ENCODE data around the gene HMGCLL1. TPM values are rescaled to one million over a fixed set of nuclear protein-coding genes. Genes with fewer than 3 reads are reported as not detected.

Gene HMGCLL1
- total and polyA plus RNA-seq, 7 donors, result 0.32 to 1.3 (median 0.56) TPM

DNA sequence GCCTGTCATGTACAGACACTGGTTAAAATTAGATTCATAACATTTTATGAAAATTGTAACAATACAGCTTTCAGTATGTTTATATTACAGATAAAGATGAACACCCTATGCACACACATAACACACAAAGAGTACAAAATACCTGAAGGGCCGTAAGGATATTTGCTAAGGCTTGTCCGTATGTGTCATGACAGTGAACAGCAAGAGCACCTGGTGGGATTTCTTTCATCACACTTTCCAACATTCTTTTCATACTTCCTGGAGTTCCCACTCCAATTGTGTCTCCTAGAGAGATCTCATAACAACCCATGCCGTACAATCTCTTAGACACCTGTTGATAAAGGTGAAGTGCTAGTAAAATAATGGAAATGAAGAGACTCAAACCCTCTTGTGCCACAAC lies 83.7 kb downstream of the HMGCLL1 start:
- ATAC-seq, result no peak
- TF ChIP-seq, protein P1, sequence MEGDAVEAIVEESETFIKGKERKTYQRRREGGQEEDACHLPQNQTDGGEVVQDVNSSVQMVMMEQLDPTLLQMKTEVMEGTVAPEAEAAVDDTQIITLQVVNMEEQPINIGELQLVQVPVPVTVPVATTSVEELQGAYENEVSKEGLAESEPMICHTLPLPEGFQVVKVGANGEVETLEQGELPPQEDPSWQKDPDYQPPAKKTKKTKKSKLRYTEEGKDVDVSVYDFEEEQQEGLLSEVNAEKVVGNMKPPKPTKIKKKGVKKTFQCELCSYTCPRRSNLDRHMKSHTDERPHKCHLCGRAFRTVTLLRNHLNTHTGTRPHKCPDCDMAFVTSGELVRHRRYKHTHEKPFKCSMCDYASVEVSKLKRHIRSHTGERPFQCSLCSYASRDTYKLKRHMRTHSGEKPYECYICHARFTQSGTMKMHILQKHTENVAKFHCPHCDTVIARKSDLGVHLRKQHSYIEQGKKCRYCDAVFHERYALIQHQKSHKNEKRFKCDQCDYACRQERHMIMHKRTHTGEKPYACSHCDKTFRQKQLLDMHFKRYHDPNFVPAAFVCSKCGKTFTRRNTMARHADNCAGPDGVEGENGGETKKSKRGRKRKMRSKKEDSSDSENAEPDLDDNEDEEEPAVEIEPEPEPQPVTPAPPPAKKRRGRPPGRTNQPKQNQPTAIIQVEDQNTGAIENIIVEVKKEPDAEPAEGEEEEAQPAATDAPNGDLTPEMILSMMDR (IDR thresholded peaks at IDR 0.05), result no peak
- intact Hi-C loops (cut with DNase I), result no loop called here
- H3K4me1 ChIP-seq, result no peaks in the 10 kb centered on the region
- H3K27ac ChIP-seq, result no peak overlapping the region
- H3K4me3 ChIP-seq, result no peak overlapping the region
- DNase-seq, result no peak
- no peaks in the 10 kb centered on the region for H3K36me3 ChIP-seq (ENCODE audit: insufficient read depth in 1 of 2, low read depth in 1 of 2)
- no peaks in the 10 kb centered on the region for H3K27me3 ChIP-seq (ENCODE audit: insufficient read depth in 3 of 3, low read length in 2 of 3)
- WGBS, 3 donors, result 46 to 55% (median 47%) methylated on average over 3 of the region's 3 CpGs
- H3K9me3 ChIP-seq, result no peaks in the 10 kb centered on the region

DNA sequence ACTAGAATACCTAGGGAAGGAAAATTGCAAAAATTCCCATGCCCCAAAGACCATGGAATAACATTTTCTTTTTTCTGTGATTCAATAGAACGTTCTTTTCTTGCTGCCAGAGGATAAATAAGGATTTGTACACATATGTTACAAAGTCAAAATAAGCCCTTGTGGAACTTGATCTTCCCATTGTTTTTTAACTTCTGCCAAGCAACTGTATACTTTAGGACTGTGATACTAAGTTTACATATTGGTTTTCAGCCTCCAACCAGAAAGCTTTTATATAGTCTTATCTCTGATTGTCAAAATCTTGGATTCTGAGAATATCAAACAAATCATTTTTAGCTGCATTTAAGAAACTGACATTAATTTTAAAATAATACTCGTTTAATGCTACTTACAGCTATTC lies 84.6 kb downstream of the HMGCLL1 start:
- Histone ChIP-seq H3K4me1 (no peaks in the 10 kb centered on the region), H3K27me3 (ENCODE audit: insufficient read depth in 3 of 3, low read length in 2 of 3) (no peaks in the 10 kb centered on the region), H3K27ac (no peak overlapping the region), H3K36me3 (ENCODE audit: insufficient read depth in 1 of 2, low read depth in 1 of 2) (no peaks in the 10 kb centered on the region), H3K4me3 (no peak overlapping the region), H3K9me3 (no peaks in the 10 kb centered on the region)
- DNase-seq, result no peak
- ATAC-seq, result no peak
- TF ChIP-seq, protein P1 (IDR thresholded peaks at IDR 0.05), result no peak
- intact Hi-C loops (cut with DNase I), result no loop called here
- 31 to 35% (median 35%) methylated on average over 2 of the region's 2 CpGs for WGBS, 3 donors

DNA sequence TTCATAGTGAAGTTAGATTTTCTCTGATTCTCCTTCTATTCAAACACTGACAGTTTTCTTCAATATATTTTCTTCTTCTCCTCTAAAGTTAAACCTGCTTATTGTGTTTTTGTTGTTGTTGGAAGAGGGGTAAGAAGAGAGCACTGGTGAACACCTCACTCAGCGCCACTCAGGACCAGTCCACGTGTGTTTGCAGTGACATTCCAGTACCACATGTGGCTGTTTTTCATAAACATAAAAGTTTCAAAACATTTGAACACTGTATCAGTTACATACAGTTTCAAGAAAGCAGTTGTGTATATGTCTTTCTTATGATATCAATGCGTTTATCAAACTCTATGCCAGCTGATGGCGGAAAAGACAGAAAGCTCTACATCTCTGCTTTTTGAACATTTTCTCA lies 86.7 kb downstream of the HMGCLL1 start:
- TF ChIP-seq, protein P1 (IDR thresholded peaks at IDR 0.05), result no peak
- no peak overlapping the region for H3K4me3 ChIP-seq
- H3K9me3 ChIP-seq, result peaks cover 8% of the 10 kb centered on the region
- intact Hi-C loops (cut with DNase I), result no loop called here
- no peaks in the 10 kb centered on the region for H3K27me3 ChIP-seq (ENCODE audit: insufficient read depth in 3 of 3, low read length in 2 of 3)
- no peaks in the 10 kb centered on the region for H3K4me1 ChIP-seq
- DNase-seq, result no peak
- no peaks in the 10 kb centered on the region for H3K36me3 ChIP-seq (ENCODE audit: insufficient read depth in 1 of 2, low read depth in 1 of 2)
- WGBS, 3 donors, result 71 to 86% (median 72%) methylated on average over 4 of the region's 4 CpGs
- H3K27ac ChIP-seq, result no peak overlapping the region
- ATAC-seq, result no peak

DNA sequence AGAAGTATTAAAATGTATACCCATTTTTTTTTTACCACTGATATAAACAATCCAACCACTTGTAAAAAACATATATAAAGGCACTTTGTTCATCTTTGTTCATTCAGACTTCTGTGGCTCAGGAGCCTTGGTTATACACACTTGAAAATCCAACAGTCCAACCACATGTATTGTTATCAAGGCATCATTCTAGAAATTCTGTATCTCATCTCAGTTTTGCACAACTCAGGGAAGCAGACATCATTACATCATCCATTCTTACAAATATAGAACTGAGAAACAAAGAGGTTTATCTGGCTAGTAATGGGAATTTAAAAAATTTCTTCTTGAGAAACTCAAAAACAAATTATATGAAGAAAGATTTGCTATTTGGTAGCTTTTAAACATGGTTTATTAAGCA lies 88.1 kb downstream of the HMGCLL1 start:
- no peaks in the 10 kb centered on the region for H3K27me3 ChIP-seq (ENCODE audit: insufficient read depth in 3 of 3, low read length in 2 of 3)
- no peaks in the 10 kb centered on the region for H3K36me3 ChIP-seq (ENCODE audit: insufficient read depth in 1 of 2, low read depth in 1 of 2)
- no peak overlapping the region for H3K4me3 ChIP-seq
- no peak for ATAC-seq
- H3K9me3 ChIP-seq, result peaks cover 8% of the 10 kb centered on the region
- no peaks in the 10 kb centered on the region for H3K4me1 ChIP-seq
- H3K27ac ChIP-seq, result no peak overlapping the region
- DNase-seq, result no peak
- intact Hi-C loops (cut with DNase I), result no loop called here
- TF ChIP-seq, protein P1 (IDR thresholded peaks at IDR 0.05), result no peak

DNA sequence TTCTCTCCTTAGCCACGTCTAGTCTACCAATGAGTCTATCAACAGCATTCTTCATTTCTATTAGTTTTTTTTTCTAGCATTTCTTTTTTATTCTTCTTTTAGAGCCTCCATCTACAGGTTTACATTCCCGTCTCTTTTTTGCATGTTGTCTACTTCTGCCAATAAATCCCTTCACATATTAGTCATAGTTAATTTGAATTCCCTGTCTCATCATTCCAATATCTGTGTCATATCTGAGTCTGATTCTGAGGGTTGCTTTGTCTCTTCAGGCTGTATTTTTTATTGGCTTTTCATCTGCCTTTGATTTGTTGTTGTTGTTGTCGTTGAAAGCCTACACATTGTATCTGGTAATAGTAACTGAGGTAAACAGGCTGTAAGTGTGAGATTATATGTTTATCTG lies 104.6 kb downstream of the HMGCLL1 start:
- Histone ChIP-seq H3K9me3 (no peaks in the 10 kb centered on the region), H3K27me3 (ENCODE audit: insufficient read depth in 3 of 3, low read length in 2 of 3) (no peaks in the 10 kb centered on the region), H3K27ac (no peak overlapping the region), H3K36me3 (ENCODE audit: insufficient read depth in 1 of 2, low read depth in 1 of 2) (no peaks in the 10 kb centered on the region), H3K4me3 (no peak overlapping the region), H3K4me1 (no peaks in the 10 kb centered on the region)
- ATAC-seq, result no peak
- TF ChIP-seq, protein P1 (IDR thresholded peaks at IDR 0.05), result no peak
- DNase-seq, result no peak
- 75 to 81% (median 80%) methylated on average over 3 of the region's 3 CpGs for WGBS, 3 donors
- intact Hi-C loops (cut with DNase I), result no loop called here

Data from psoas muscle (tissue), 8 donors.